Measurements from ENCODE around the gene POMT1. TPM values are rescaled to one million over a fixed set of nuclear protein-coding genes. Genes with fewer than 3 reads are reported as not detected.

The POMT1 gene
- total and polyA plus RNA-seq, 2 of the 8 experiments (the other 6 are each of a cell fraction or from before 2014, with no cell fraction given): 22.3 to 33.2 TPM

GRCh38 chr9:131469356-131469755, 33.4 kb upstream of the POMT1 start (continued):
- TF ChIP-seq CHD7 (IDR thresholded peaks at IDR 0.05; ENCODE audit: insufficient replicate concordance, low read length) (no peak), MAX (IDR thresholded peaks at IDR 0.05) (no peak), JUN (IDR thresholded peaks at IDR 0.05; ENCODE audit: low read depth, low read length) (no peak), SUZ12 (IDR thresholded peaks at IDR 0.05; ENCODE audit: low read length) (no peak), GABPA (IDR thresholded peaks at IDR 0.05; ENCODE audit: borderline replicate concordance, insufficient read depth, low read length) (no peak), NANOG (IDR thresholded peaks at IDR 0.05; ENCODE audit: insufficient read depth, low read depth, low read length, poor library complexity, severe bottlenecking) (no peak), CHD1 (IDR thresholded peaks at IDR 0.05; ENCODE audit: low read depth, low read length) (no peak)
